GM12865 (cell line): ENCODE results near the gene STK32B.

Experiments
- DNase-seq: peaks from one replicate; pipeline ENCODE4 v3.0.0; 2010; ENCODE audit warnings: low read depth
- H3K4me3 ChIP-seq: 2 replicates; pipeline ENCODE4 v1.5.1; 2011; ENCODE audit warnings: mild to moderate bottlenecking, low read depth, low read length, control low read depth
- TF ChIP-seq, protein P1 (sequence below): IDR thresholded peaks from 2 replicates; pipeline ENCODE4 v1.5.1; 2011; ENCODE audit warnings: low read length, control low read depth, low read depth, inconsistent platforms; ENCODE audit not compliant: insufficient read depth; ENCODE audit errors: missing control alignments

Gene STK32B

DNA sequence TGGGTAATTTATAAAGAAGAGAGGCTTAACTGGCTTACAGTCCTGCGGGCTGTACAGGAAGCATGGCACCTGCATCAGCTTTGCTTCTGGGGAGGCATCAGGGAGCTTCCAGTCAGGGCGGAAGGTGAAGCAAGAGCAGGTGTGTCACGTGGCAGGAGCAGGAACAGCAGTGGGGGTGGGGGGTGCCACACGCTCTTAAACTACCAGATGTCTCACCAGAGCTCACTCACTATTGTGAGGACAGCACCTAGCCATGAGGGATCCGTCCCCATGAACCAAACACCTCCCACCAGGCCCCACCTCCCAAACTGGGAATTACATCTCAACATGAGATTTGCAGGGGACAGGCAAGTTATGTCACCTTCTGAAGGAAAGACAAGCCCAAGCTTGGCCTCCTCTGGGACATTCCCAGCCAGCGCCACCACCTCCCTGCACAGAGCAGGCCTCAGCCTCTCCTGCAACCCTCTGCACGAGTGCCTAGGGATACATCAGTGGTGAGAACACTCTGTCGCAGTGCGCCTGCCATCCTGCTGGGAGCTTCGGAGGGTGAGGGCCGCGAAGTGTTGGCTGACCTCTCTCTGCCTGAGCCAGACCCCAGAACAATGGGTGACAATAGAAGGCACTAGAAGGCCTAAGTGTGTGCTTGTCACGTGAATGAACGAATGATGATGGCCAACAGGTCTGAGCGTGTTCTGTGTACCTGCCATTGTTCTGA is 412.8 kb downstream of the STK32B start:
- TF ChIP-seq, protein P1, sequence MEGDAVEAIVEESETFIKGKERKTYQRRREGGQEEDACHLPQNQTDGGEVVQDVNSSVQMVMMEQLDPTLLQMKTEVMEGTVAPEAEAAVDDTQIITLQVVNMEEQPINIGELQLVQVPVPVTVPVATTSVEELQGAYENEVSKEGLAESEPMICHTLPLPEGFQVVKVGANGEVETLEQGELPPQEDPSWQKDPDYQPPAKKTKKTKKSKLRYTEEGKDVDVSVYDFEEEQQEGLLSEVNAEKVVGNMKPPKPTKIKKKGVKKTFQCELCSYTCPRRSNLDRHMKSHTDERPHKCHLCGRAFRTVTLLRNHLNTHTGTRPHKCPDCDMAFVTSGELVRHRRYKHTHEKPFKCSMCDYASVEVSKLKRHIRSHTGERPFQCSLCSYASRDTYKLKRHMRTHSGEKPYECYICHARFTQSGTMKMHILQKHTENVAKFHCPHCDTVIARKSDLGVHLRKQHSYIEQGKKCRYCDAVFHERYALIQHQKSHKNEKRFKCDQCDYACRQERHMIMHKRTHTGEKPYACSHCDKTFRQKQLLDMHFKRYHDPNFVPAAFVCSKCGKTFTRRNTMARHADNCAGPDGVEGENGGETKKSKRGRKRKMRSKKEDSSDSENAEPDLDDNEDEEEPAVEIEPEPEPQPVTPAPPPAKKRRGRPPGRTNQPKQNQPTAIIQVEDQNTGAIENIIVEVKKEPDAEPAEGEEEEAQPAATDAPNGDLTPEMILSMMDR = no peak
- H3K4me3 ChIP-seq = no peak overlapping the region
- DNase-seq = no peak

DNA sequence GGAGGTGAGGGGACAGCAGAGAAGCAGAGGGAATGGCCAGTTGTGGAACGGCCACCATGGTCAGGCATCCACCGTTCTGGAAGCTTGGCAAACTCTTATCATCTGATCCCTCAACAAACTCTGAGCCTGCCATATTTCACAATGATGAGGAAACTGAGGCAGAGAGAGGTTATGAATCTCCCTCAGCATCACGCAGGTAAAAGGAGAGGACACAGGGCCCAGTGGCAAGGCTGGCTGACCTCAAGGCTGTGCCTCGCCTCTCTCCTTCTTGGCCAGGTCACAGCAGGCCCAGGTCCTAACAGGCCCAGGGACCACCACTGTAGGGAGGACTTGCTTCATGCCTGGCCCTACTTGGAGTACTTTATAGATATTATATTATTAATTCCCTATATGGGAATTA is 414.2 kb downstream of the STK32B start:
- H3K4me3 ChIP-seq = no peak overlapping the region
- TF ChIP-seq, protein P1 = no peak

DNA sequence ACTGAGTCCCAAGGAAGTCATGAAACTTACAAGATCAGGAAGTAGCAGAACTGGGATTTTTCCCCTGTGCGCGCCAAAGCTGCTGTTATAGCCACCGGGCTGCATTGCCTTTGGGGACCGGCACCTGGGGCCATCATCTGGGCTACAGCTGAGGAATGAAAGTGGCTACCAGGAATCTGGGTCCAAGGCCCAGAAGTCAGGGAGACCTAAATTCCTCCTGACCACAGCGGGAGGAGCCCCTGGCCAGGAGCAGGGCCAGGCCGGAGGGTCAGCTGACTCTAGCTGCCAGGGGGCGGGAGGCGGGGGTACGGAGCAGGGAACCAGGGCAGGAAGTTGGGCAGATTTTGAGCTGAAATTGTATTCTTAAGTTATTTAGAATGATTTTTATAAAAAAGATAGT is 414.7 kb downstream of the STK32B start:
- TF ChIP-seq, protein P1 = no peak
- DNase-seq = no peak
- H3K4me3 ChIP-seq = no peak overlapping the region

More for the DNA sequence above, 414.2 kb downstream of the STK32B start:
- DNase-seq = no peak

DNA sequence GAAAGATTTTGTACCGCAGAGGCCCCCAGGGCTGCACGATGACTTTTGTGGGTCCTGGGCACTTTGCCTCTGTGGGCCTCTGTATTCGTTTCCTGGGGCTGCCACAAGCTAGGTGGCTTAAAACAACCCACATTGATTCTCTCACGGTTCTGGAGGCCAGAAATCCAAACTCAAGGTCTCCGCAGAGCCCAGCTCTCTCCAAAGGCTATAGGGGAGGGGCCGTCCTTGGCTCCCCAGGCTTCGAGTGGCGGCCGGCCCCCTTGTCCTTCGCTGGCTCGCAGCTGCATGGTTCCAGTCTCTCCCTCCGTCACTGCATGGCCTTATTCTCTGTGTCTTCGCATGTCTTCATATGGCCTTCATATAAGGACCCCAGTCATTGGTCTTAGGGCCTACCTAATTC is 415.8 kb downstream of the STK32B start:
- TF ChIP-seq, protein P1 = no peak
- DNase-seq = no peak
- no peak overlapping the region for H3K4me3 ChIP-seq

DNA sequence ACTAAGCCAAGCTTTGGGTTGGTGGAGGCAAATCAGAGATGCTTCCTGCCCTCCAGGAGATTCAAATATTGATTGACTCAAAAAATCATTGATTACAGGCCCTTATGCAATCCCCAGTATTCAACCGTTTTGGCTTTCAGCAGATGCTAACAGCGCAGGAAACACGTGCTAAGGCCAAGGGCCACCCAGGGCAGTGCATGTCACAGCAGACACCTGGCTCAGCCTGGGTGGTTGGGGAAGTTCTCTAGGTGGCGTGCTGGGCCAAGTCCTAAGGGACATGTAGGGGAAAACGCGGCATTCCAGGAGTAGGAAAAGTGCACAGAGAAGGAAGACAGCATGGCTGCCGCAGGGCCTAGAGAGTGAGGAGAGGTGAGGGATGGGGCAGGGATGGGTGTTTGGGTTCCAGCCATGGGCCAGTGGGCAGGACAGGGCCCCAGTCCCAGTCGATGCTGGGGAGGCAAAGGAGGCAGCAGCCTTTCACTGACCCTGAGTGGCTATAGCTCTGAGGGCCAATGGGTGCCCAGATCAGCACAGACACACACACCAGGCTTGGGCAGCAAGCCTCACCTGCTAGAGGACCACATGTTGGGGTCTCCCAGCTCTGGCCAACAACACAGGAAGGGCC is 418.0 kb downstream of the STK32B start:
- no peak for DNase-seq
- H3K4me3 ChIP-seq = no peak overlapping the region
- TF ChIP-seq, protein P1 = no peak

DNA sequence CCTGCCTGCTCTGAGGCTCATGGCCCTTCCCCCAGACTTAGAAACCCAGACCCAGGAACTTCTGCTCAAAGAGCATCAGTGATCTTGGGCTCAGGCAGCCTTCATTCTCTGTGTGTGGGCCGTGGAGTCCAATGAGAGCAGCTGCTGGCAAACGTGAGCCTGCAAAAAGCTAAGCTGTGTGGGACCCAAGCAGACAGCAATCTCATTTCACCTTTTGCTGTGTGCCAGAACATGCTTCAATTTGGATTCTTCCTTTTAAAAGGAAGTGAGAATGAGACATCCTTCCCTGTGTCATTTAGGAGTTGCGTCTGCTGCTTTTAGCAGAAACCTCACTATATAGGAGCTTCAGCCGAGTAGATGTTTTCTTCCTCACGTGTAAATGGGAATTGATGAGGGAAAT is 418.6 kb downstream of the STK32B start:
- DNase-seq = no peak
- no peak overlapping the region for H3K4me3 ChIP-seq
- TF ChIP-seq, protein P1 = no peak
